GM18520 (cell line): ENCODE measurements around the gene COL17A1.

ENCODE experiments used
- ATAC-seq: cut with Tn5 transposase; IDR thresholded peaks from one replicate; pipeline ENCODE4 v1.9.1; 2021; ENCODE audit not compliant: unreplicated experiment

Gene COL17A1

DNA sequence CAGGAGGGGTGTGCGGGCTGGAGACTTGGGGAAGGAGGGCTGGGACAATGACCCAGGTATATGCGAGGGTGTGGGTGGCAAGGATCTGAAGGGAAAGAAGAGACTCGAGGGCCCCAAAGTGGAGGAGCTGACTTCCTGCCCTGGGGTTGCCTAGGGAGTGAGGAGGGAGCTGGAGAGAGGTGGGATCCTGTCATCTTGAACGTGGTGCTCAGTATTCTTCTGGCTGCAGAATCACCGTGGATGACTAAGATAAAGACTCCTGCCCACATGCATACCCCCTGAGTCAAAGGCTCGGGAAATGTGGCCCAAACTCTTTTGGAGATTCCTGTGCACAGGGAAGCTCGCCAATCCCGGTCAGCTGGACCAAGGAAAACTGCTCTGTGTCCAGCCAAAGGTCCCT, 31.2 kb downstream of the COL17A1 start:
- no peak for ATAC-seq

- ATAC-seq, result no peak
These were observed 32.5 kb downstream of the COL17A1 start for GRCh38 chr10:104053201-104053600.

DNA sequence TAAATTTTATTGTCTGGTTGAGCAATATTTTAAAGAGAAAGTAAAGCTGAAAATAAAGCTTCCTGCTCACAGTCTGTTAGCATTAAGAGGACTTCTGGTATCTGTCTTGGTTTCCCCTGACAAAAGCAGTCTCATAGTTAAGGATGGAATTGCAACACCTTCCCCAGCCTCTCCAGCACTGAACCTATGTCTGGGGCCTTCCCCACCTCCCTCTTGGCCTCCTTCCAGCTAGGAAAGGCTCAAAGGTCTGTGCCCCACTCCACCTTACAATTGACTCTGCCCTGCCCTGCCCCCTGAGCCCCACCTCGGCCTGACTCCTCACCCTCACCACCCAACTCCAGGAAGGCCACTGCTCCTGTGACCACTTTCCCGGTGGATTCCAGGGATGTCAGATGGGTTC, 33.2 kb downstream of the COL17A1 start:
- no peak for ATAC-seq

DNA sequence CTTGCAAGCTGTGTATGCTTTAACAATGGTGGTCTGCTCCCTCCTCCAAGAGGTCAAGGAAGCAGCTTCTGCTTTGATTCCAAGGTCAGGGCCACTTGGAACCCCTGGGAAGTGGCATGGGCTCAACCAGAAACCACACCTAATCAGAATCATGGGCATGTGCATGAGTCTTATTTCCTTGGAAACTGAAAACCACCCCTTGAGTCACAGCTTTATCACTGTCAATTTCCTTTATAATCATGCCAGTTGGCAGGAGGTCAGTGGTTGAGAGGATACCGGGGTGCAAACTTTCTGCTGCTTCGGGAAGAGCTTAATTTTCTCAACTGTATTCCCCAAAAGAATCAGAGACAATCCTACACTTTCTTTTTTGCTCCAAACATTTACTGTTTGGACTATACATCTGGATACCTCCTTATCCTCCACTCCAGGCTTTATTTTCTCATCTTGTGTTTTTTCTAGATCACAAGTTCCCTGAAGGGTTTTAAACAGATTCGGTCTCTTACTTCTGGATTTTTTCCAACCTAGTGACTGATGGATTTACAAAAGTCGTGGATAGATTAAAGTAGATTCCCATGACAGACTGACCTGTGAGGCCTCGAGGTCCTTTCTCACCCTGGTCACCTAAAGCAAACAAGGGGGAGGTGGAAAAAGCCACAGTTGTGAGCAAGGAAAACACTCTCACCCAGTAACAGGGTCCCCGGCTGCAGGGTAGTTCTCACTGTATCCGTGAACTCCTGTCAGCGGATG, 36.0 kb downstream of the COL17A1 start:
- ATAC-seq, result no peak

- ATAC-seq, result no peak
These were observed 39.0 kb downstream of the COL17A1 start for GRCh38 chr10:104046651-104047050.

DNA sequence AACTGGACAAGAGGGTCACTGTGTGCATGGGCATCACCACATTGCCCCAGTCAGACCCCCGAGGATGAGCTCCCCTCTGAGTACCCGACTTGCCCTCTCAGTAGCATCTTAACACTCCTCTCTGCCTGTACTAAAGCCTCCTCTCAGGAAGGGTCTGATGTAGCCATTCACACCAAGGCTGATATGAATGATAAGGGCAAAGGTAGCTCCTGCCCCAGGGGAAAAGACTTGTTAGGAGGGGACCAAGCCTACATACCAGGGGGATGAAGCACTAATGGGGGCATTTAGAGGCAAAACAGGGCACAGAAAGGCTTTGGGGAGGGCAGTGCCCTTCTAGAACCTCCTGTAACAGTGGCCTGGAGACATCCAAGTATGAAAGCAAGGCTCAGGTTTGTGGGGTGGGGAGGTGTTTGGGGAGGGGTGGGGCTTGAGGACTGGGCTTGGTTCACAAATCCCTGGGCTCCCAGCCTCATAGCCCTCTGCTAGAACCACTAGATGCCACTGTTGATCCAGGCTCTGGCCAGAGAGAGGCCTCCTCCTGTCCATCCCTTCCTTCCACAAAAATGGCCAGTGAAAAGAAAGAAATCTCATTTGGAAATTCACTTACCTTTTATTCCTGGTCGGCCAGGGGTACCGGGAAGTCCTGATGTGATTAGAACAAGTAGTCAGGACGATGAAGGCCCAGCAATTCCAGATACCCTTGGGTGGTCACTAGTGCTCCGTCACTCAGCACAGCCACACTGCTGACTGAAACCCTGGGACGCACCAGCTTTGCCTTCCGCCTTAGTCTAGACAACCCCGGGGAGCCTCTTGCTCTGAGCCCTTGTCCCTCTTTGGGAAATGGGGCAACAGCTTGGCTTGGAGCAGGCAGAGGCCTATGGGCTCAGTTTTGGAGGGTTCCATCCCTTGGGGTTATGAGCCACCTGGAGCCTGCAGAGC, 40.3 kb downstream of the COL17A1 start:
- no peak for ATAC-seq

DNA sequence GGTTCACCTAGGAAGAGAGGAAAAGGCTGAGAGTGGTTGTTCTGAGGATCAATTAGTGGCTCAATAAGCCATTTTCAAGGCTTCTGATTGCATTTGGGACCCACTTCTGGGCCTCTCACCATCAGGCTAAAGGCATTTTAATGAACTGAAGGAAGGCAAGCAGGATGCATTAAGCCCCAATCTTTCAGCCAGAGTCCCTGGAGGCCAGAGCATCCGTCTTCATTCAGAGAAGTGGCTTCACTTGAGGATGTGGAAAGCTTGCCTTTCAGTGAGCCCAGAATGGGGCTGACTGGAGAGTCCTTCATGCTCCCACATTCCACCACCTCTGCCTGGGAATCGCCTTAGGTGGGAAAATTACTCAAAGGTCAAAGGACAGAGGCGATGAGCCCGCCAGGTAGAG, 41.8 kb downstream of the COL17A1 start:
- no peak for ATAC-seq

DNA sequence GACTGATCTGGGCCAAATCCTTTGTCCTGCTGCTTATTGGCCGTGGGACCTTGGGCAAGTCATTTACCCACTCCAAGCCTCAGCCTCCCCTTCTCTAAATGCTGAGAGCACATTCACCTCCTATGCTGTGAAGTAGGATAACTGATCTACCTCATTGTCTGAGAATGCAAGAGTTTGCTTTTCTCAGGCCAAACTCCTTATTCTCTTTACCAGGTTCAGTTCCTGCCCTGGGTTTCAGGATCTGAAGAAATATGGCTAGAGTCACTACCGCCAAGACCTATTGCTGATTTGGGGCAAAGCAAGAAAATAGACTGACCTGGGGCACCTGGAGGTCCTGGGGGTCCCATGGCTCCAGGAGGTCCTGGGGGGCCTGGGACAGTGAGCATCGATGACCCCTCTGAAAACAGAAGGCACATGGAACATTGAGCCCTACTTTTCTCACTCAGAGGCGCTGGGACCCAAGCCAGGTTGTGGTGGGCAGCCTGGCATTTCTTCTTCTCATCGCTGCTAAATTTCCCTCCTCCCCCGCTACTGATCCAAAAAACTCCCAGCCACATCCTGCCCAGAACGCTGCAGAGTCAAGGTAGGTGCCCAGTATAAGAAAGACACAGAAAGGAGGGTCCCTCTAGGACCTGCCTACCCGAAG, 42.4 kb downstream of the COL17A1 start:
- ATAC-seq, result no peak

GRCh38 chr10:104041891-104042535, 43.7 kb downstream of the COL17A1 start:
- ATAC-seq, result no peak

GRCh38 chr10:104040862-104041789, 44.6 kb downstream of the COL17A1 start:
- ATAC-seq, result no peak

GRCh38 chr10:104040382-104040781, 45.3 kb downstream of the COL17A1 start:
- ATAC-seq, result no peak

- ATAC-seq, result no peak
These were observed 46.5 kb downstream of the COL17A1 start for GRCh38 chr10:104038958-104039752.

DNA sequence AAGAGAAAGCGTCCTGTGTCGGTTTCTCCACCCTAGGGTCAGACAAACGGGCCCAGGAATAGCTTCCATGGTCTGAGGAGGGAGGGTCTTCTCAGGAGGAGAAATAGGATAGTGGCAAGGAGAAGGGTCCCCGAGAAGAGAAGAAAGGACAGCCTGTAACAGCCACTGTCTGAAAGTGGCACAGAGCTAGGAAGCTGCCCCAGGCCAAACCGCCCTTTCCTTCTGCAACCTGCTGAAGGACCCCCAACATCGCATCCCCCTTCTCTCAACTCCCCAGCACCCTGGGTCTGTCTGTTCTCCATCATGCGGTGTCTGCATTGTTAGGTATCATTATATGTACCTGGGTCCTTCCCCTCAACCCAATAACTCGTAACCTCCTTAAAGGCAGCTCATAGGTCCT, 47.1 kb downstream of the COL17A1 start:
- no peak for ATAC-seq

GRCh38 chr10:104037261-104037951, 48.3 kb downstream of the COL17A1 start:
- no peak for ATAC-seq

DNA sequence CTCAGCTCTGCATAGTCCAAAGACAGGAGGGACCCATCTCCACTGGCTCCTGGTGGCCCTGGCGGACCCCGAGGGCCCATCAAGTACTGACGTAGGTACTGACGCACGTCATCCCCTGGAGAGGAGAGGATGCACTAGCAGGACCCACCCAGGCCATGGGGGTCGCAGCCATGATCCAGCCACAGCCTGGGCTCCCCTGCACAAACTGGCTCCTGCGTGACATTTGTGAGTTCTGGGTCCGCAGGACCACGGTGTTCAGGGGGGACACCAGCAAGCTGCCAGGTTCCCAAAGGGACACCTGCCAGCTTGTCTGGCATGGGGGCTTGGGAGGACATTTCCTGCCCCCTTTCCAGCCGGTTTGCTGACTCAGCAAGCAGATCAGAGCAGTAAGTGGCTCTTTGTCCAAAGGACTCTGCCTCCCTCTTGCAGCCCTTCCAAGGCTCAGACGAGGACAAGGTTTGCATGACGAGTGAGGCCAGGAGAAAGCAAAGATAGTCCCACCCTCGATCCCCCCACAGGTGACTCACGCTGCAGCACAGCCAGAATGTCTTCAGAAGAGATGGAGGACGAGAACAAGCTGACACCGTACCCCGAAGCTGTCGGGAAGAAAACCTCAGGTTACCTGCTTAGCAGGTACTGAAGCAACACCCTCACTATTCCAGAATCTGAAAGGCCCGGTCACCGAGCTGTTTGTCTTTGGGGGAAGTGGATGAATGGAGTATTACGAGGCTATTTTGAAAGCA, 49.0 kb downstream of the COL17A1 start:
- no peak for ATAC-seq

- ATAC-seq, result no peak
These were observed 49.7 kb downstream of the COL17A1 start for GRCh38 chr10:104036069-104036384.

- ATAC-seq, result no peak
These were observed 50.2 kb downstream of the COL17A1 start for GRCh38 chr10:104035194-104036068.
